Liver (tissue), 9 donors: ENCODE measurements around the gene MTMR2. TPM values are rescaled to one million over a fixed set of nuclear protein-coding genes. Genes with fewer than 3 reads are reported as not detected.

Experiments used
- DNase-seq: peaks from one replicate; pipeline ENCODE4 v3.0.0-alpha.2; 2017; ENCODE audit warnings: low spot score
- H3K27ac ChIP-seq, 2 donors: one replicate each; pipeline ENCODE4 v1.7.0; 2013; ENCODE audit warnings: inconsistent platforms in 2 of 2, low read length in 2 of 2, control low read depth in 1 of 2, low read depth in 1 of 2, mild to moderate bottlenecking in 1 of 2
- H3K27me3 ChIP-seq, 4 donors: one replicate each; pipeline versions ENCODE4 v1.6.1 to v1.7.0; 2013; ENCODE audit warnings: low read length in 3 of 4, inconsistent platforms in 1 of 4, mild to moderate bottlenecking in 1 of 4, moderate library complexity in 1 of 4; ENCODE audit not compliant: control insufficient read depth in 4 of 4, insufficient read depth in 4 of 4
- H3K36me3 ChIP-seq, 4 donors: one replicate each; pipeline versions ENCODE4 v1.6.1 to v1.7.0; 2013; ENCODE audit warnings: low read length in 3 of 4, mild to moderate bottlenecking in 3 of 4, low read depth in 1 of 4, moderate library complexity in 1 of 4; ENCODE audit not compliant: control insufficient read depth in 4 of 4, insufficient read depth in 3 of 4
- H3K4me1 ChIP-seq, 4 donors: one replicate each; pipeline versions ENCODE4 v1.6.1 to v1.7.0; 2013; ENCODE audit warnings: low read length in 3 of 4, mild to moderate bottlenecking in 3 of 4, moderate library complexity in 1 of 4; ENCODE audit not compliant: control insufficient read depth in 4 of 4, insufficient read depth in 4 of 4
- H3K4me3 ChIP-seq, 3 donors: one replicate each; pipeline versions ENCODE4 v1.6.1 to v1.7.0; 2013; ENCODE audit warnings: low read length in 3 of 3, control low read depth in 1 of 3, low read depth in 1 of 3, mild to moderate bottlenecking in 1 of 3
- H3K9ac ChIP-seq, 2 donors: one replicate each; pipeline ENCODE4 v1.7.0; 2013; ENCODE audit warnings: low read length in 2 of 2, mild to moderate bottlenecking in 2 of 2, moderate library complexity in 2 of 2, control low read depth in 1 of 2, low read depth in 1 of 2
- H3K9me3 ChIP-seq, 4 donors: one replicate each; pipeline versions ENCODE4 v1.6.1 to v1.7.0; 2013; ENCODE audit warnings: low read length in 3 of 4; ENCODE audit not compliant: control insufficient read depth in 4 of 4
- EGR1 ChIP-seq, 2 donors: IDR thresholded peaks; 2 replicates each; pipeline ENCODE4 v1.6.1; 2016 to 2018; ENCODE audit warnings: antibody characterized with exemption in 2 of 2, low read depth in 2 of 2
- FOXA1 ChIP-seq: IDR thresholded peaks from 2 replicates; pipeline ENCODE4 v1.6.1; 2016; ENCODE audit warnings: antibody characterized with exemption
- FOXA2 ChIP-seq: IDR thresholded peaks from 2 replicates; pipeline ENCODE4 v1.6.1; 2016; ENCODE audit warnings: antibody characterized with exemption
- GABPA ChIP-seq, 2 donors: IDR thresholded peaks in 1 of 2; conservative IDR thresholded peaks in 1 of 2; 2 replicates each; pipeline ENCODE4 v1.6.1; 2016; ENCODE audit warnings: antibody characterized with exemption in 2 of 2, mild to moderate bottlenecking in 1 of 2, moderate library complexity in 1 of 2
- HNF4A ChIP-seq, 2 donors: conservative IDR thresholded peaks; 2 replicates each; pipeline ENCODE4 v1.6.1; 2016; ENCODE audit warnings: antibody characterized with exemption in 2 of 2, mild to moderate bottlenecking in 2 of 2
- HNF4G ChIP-seq: IDR thresholded peaks from 2 replicates; pipeline ENCODE4 v1.6.1; 2016; ENCODE audit warnings: antibody characterized with exemption
- JUND ChIP-seq, 2 donors: IDR thresholded peaks; 2 replicates each; pipeline ENCODE4 v1.6.1; 2016; ENCODE audit warnings: antibody characterized with exemption in 2 of 2
- NR2F2 ChIP-seq: IDR thresholded peaks from 2 replicates; pipeline ENCODE4 v1.6.1; 2016; ENCODE audit warnings: antibody characterized with exemption
- RAD21 ChIP-seq, 2 donors: IDR thresholded peaks; 2 replicates each; pipeline ENCODE4 v1.6.1; 2016; ENCODE audit warnings: antibody characterized with exemption in 2 of 2, mild to moderate bottlenecking in 2 of 2
- RXRA ChIP-seq, 2 donors: IDR thresholded peaks; 2 replicates each; pipeline ENCODE4 v1.6.1; 2017 to 2018; ENCODE audit warnings: antibody characterized with exemption in 2 of 2, mild to moderate bottlenecking in 1 of 2
- SP1 ChIP-seq: IDR thresholded peaks from 2 replicates; pipeline ENCODE4 v1.6.1; 2018; ENCODE audit warnings: antibody characterized with exemption, mild to moderate bottlenecking
- TAF1 ChIP-seq: conservative IDR thresholded peaks from 2 replicates; pipeline ENCODE4 v1.6.1; 2016; ENCODE audit warnings: antibody characterized with exemption, mild to moderate bottlenecking
- YY1 ChIP-seq: IDR thresholded peaks from 2 replicates; pipeline ENCODE4 v1.6.1; 2016; ENCODE audit warnings: antibody characterized with exemption, mild to moderate bottlenecking
- WGBS: extraction: QIAGEN DNeasy Blood & Tissue Kit; methylation state at CpG from one replicate; pipeline ENCODE4 v1.1.7; 2013; 5-methylcytosine and 5-hydroxymethylcytosine counted together
- polyA plus RNA-seq, 2 donors: library from polyadenylated mRNA; stranded (reverse) in 1 of 2; unstranded in 1 of 2; fragments of 200-250 nt in 1 of 2; fragments of >200 nt in 1 of 2; fragmentation: Nextera tagmentation in 1 of 2; extraction: Ambion mirVana in 1 of 2; gene quantifications; one replicate each; pipeline versions ENCODE4 v1.2.1 to v1.2.3, GENCODE V29; 2013 to 2015
- total RNA-seq, 2 donors: library from RNA; depleted of rRNA; stranded (reverse); fragments of >200 nt; gene quantifications; one replicate each; pipeline ENCODE4 v1.2.3, GENCODE V29; 2014
- TF ChIP-seq, protein P1 (sequence below): IDR thresholded peaks from 2 replicates; pipeline ENCODE4 v1.6.1; 2016; ENCODE audit warnings: antibody characterized with exemption
- TF ChIP-seq, protein P2 (sequence below): IDR thresholded peaks from 2 replicates; pipeline ENCODE4 v1.6.1; 2016; ENCODE audit warnings: antibody characterized with exemption
- TF ChIP-seq, protein P3 (sequence below): IDR thresholded peaks from 2 replicates; pipeline ENCODE4 v1.6.1; 2016; ENCODE audit warnings: antibody characterized with exemption
- TF ChIP-seq, protein P4 (sequence below): fragments of 150-350 bp; IDR thresholded peaks from 2 replicates; pipeline ENCODE4 v1.5.1; 2017; ENCODE audit warnings: improper control_type of control experiment, low read depth, low read length; ENCODE audit not compliant: missing input control
- TF ChIP-seq, protein P5 (sequence below): IDR thresholded peaks from 2 replicates; pipeline ENCODE4 v1.6.1; 2016; ENCODE audit warnings: antibody characterized with exemption, mild to moderate bottlenecking
- donor health status: healthy.
- donor health status: healthy.
- donor health status: healthy.
- donor health status: healthy.
- donor health status: healthy.

Gene MTMR2
- total and polyA plus RNA-seq, 4 donors: 2.0 to 9.5 (median 3.1) TPM

DNA sequence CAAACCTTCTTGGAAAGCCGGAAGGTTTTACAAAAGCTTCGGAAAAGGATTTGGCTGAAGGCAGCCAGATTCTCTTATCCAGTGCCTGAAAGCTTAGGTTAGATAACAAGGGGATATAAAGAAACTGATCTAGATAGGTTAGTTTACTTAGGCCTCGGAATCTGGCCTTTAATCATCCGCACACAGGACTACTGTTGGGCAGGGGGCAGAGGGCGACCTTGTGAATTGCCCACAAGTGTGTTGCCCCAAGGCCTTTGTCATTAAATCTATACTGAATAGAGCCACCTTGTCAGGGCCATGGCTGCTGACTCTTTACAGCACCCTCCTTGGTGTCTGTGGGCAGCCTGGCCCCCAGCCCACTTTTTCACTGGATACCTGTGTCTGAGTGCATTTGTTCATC lies 9.7 kb upstream of the MTMR2 start:
- no peak overlapping the region for H3K9ac ChIP-seq
- TF ChIP-seq, protein P1, sequence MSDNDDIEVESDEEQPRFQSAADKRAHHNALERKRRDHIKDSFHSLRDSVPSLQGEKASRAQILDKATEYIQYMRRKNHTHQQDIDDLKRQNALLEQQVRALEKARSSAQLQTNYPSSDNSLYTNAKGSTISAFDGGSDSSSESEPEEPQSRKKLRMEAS: no peak
- no peak for TF ChIP-seq HNF4A (conservative IDR thresholded peaks at IDR 0.05)
- no peak for TF ChIP-seq EGR1 (IDR thresholded peaks at IDR 0.05; ENCODE audit: low read depth in 2 of 2)
- no peak for TF ChIP-seq RXRA (IDR thresholded peaks at IDR 0.05)
- TF ChIP-seq FOXA1: no peak
- no peak for TF ChIP-seq GABPA (IDR thresholded peaks at IDR 0.05 in 1 of 2, conservative IDR thresholded peaks at IDR 0.05 in 1 of 2)
- no peak for TF ChIP-seq JUND (IDR thresholded peaks at IDR 0.05)
- no peak for TF ChIP-seq YY1
- no peak for TF ChIP-seq SP1
- no peak for TF ChIP-seq FOXA2
- TF ChIP-seq, protein P2, sequence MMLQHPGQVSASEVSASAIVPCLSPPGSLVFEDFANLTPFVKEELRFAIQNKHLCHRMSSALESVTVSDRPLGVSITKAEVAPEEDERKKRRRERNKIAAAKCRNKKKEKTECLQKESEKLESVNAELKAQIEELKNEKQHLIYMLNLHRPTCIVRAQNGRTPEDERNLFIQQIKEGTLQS: no peak
- TF ChIP-seq, protein P3, sequence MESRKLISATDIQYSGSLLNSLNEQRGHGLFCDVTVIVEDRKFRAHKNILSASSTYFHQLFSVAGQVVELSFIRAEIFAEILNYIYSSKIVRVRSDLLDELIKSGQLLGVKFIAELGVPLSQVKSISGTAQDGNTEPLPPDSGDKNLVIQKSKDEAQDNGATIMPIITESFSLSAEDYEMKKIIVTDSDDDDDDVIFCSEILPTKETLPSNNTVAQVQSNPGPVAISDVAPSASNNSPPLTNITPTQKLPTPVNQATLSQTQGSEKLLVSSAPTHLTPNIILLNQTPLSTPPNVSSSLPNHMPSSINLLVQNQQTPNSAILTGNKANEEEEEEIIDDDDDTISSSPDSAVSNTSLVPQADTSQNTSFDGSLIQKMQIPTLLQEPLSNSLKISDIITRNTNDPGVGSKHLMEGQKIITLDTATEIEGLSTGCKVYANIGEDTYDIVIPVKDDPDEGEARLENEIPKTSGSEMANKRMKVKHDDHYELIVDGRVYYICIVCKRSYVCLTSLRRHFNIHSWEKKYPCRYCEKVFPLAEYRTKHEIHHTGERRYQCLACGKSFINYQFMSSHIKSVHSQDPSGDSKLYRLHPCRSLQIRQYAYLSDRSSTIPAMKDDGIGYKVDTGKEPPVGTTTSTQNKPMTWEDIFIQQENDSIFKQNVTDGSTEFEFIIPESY: no peak
- TF ChIP-seq, protein P4, sequence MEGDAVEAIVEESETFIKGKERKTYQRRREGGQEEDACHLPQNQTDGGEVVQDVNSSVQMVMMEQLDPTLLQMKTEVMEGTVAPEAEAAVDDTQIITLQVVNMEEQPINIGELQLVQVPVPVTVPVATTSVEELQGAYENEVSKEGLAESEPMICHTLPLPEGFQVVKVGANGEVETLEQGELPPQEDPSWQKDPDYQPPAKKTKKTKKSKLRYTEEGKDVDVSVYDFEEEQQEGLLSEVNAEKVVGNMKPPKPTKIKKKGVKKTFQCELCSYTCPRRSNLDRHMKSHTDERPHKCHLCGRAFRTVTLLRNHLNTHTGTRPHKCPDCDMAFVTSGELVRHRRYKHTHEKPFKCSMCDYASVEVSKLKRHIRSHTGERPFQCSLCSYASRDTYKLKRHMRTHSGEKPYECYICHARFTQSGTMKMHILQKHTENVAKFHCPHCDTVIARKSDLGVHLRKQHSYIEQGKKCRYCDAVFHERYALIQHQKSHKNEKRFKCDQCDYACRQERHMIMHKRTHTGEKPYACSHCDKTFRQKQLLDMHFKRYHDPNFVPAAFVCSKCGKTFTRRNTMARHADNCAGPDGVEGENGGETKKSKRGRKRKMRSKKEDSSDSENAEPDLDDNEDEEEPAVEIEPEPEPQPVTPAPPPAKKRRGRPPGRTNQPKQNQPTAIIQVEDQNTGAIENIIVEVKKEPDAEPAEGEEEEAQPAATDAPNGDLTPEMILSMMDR: no peak
- TF ChIP-seq, protein P5, sequence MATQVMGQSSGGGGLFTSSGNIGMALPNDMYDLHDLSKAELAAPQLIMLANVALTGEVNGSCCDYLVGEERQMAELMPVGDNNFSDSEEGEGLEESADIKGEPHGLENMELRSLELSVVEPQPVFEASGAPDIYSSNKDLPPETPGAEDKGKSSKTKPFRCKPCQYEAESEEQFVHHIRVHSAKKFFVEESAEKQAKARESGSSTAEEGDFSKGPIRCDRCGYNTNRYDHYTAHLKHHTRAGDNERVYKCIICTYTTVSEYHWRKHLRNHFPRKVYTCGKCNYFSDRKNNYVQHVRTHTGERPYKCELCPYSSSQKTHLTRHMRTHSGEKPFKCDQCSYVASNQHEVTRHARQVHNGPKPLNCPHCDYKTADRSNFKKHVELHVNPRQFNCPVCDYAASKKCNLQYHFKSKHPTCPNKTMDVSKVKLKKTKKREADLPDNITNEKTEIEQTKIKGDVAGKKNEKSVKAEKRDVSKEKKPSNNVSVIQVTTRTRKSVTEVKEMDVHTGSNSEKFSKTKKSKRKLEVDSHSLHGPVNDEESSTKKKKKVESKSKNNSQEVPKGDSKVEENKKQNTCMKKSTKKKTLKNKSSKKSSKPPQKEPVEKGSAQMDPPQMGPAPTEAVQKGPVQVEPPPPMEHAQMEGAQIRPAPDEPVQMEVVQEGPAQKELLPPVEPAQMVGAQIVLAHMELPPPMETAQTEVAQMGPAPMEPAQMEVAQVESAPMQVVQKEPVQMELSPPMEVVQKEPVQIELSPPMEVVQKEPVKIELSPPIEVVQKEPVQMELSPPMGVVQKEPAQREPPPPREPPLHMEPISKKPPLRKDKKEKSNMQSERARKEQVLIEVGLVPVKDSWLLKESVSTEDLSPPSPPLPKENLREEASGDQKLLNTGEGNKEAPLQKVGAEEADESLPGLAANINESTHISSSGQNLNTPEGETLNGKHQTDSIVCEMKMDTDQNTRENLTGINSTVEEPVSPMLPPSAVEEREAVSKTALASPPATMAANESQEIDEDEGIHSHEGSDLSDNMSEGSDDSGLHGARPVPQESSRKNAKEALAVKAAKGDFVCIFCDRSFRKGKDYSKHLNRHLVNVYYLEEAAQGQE: no peak
- TF ChIP-seq NR2F2: no peak
- TF ChIP-seq HNF4G: no peak
- no peak for TF ChIP-seq TAF1
- no peak for TF ChIP-seq RAD21 (IDR thresholded peaks at IDR 0.05)
- H3K27me3 ChIP-seq: no peaks in the 10 kb centered on the region
- no peak overlapping the region for H3K4me3 ChIP-seq
- no peak for DNase-seq
- WGBS: 73% methylated on average over 5 of the region's 5 CpGs
- no peak overlapping the region for H3K27ac ChIP-seq
- H3K4me1 ChIP-seq: no peaks in the 10 kb centered on the region
- no peaks in the 10 kb centered on the region for H3K36me3 ChIP-seq
- H3K9me3 ChIP-seq: peaks cover 0 to 1% (median 0%) of the 10 kb centered on the region in 4 donors
